Stomach (tissue), 19 donors: ENCODE data around the gene ATG14. TPM values are rescaled to one million over a fixed set of nuclear protein-coding genes. Genes with fewer than 3 reads are reported as not detected.
A peak's percentile ranks its signal among the peaks of the same experiment; 100 is the strongest.
"Not testable (repeated sequence)": the region's sequence is repeated elsewhere in the genome, so short reads cannot be mapped to it uniquely, and the experiment has no call there.

Experiments used
- DNase-seq, 2 donors: peaks; one replicate each; pipeline versions ENCODE4 v3.0.0 to v3.0.0-alpha.2; 2013 to 2019
- H3K27ac ChIP-seq, 5 donors: fragments of 200-600 bp in 4 of 5; sonication (generic) in 4 of 5; one replicate each; pipeline ENCODE4 v1.5.1; 2013 to 2019; ENCODE audit warnings: mild to moderate bottlenecking in 1 of 5, moderate library complexity in 1 of 5
- H3K27me3 ChIP-seq, 3 donors: fragments of 200-600 bp; sonication (generic); one replicate each; pipeline ENCODE4 v1.5.1; 2017 to 2019; ENCODE audit warnings: mixed run types in 1 of 3
- H3K36me3 ChIP-seq, 4 donors: fragments of 200-600 bp; sonication (generic); 1 replicate in 3 of 4; 2 replicates in 1 of 4; pipeline ENCODE4 v1.5.1; 2016 to 2019
- H3K4me1 ChIP-seq, 4 donors: fragments of 200-600 bp; sonication (generic); one replicate each; pipeline ENCODE4 v1.5.1; 2016 to 2019
- H3K4me3 ChIP-seq, 4 donors: fragments of 200-600 bp; sonication (generic) in 3 of 4; one replicate each; pipeline ENCODE4 v1.5.1; 2016 to 2019; ENCODE audit warnings: mild to moderate bottlenecking in 1 of 4
- H3K9me3 ChIP-seq, 4 donors: fragments of 200-600 bp; sonication (generic); one replicate each; pipeline ENCODE4 v1.5.1; 2016 to 2019
- CTCF ChIP-seq, 7 experiments: fragments of 450-650 bp in 4 of 7; fragments of 200-600 bp in 3 of 7; sonication (generic) in 3 of 7; IDR thresholded peaks; one replicate each; pipeline ENCODE4 v1.5.1; 2016 to 2019; ENCODE audit warnings: antibody characterized with exemption in 7 of 7, control low read depth in 2 of 7, mild to moderate bottlenecking in 1 of 7
- EP300 ChIP-seq: sonication (generic); formaldehyde crosslinking; IDR thresholded peaks from one replicate; pipeline ENCODE4 v1.6.1; 2017; ENCODE audit warnings: antibody characterized with exemption
- POLR2A ChIP-seq, 4 donors: fragments of 450-650 bp; IDR thresholded peaks; one replicate each; pipeline ENCODE4 v1.6.1; 2016; ENCODE audit warnings: antibody characterized with exemption in 4 of 4, control low read depth in 2 of 4, mild to moderate bottlenecking in 1 of 4, moderate library complexity in 1 of 4
- POLR2AphosphoS5 ChIP-seq, 3 donors: sonication (generic); formaldehyde crosslinking; IDR thresholded peaks; one replicate each; pipeline ENCODE4 v1.6.1; 2016; ENCODE audit warnings: antibody characterized with exemption in 3 of 3
- WGBS, 5 donors: extraction: QIAGEN DNeasy Blood & Tissue Kit in 3 of 5; methylation state at CpG; one replicate each; pipeline versions ENCODE4 v1.1.5 to v1.1.7; 2013 to 2018; 5-methylcytosine and 5-hydroxymethylcytosine counted together
- intact Hi-C: fragments of 100-400 bp; cut with DNase I; formaldehyde crosslinking; loops from one replicate; pipeline ENCODE4 v1.15.1; 2023; ENCODE audit warnings: low total_unique reads
- long read RNA-seq, 10 donors: transcript quantifications; one replicate each; lab custom pipeline, GENCODE V29; 2026
- polyA plus RNA-seq, 3 donors: library from polyadenylated mRNA; stranded (reverse); fragments of 200-250 nt; gene quantifications; one replicate each; pipeline ENCODE4 v1.2.3, GENCODE V29; 2013
- total RNA-seq, 5 donors: library from RNA; depleted of rRNA; stranded (reverse); fragments of >200 nt; gene quantifications; one replicate each; pipeline versions ENCODE4 v1.1.0 to v1.2.3, GENCODE V29; 2014 to 2016
- donor health status: healthy with polysubstance abuse.
- donor health status: Bipolar disorder and iron deficiency.
- donor health status: healthy.

Gene ATG14, protein sequence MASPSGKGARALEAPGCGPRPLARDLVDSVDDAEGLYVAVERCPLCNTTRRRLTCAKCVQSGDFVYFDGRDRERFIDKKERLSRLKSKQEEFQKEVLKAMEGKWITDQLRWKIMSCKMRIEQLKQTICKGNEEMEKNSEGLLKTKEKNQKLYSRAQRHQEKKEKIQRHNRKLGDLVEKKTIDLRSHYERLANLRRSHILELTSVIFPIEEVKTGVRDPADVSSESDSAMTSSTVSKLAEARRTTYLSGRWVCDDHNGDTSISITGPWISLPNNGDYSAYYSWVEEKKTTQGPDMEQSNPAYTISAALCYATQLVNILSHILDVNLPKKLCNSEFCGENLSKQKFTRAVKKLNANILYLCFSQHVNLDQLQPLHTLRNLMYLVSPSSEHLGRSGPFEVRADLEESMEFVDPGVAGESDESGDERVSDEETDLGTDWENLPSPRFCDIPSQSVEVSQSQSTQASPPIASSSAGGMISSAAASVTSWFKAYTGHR
- total RNA-seq (10 to 100 TPM in 2 of 5 donors, 1 to 10 TPM in 3; 5.8 to 29.7 (median 7.0) TPM), polyA plus RNA-seq (1 to 10 TPM; 3.3 to 5.4 (median 3.7) TPM)
- long read RNA-seq, donor 1, full-length matches to known transcripts = 1 of 1 reads
- long read RNA-seq, donor 1, partial matches to known transcripts = 0 of 1 reads
- long read RNA-seq, donor 1, other reads (novel, unspliced or antisense) = 0 of 1 reads
- long read RNA-seq, donor 2, full-length matches to known transcripts = 2 of 2 reads
- long read RNA-seq, donor 2, partial matches to known transcripts = 0 of 2 reads
- long read RNA-seq, donor 2, other reads (novel, unspliced or antisense) = 0 of 2 reads
- long read RNA-seq, donor 3 = 0 reads
- long read RNA-seq, donor 4 = 0 reads
- long read RNA-seq, donor 5, full-length matches to known transcripts = 1 of 1 reads
- long read RNA-seq, donor 5, partial matches to known transcripts = 0 of 1 reads
- long read RNA-seq, donor 5, other reads (novel, unspliced or antisense) = 0 of 1 reads
- long read RNA-seq, donor 6, full-length matches to known transcripts = 2 of 7 reads
- long read RNA-seq, donor 6, partial matches to known transcripts = 5 of 7 reads
- long read RNA-seq, donor 6, other reads (novel, unspliced or antisense) = 0 of 7 reads
- long read RNA-seq, donor 7, full-length matches to known transcripts = 2 of 2 reads
- long read RNA-seq, donor 7, partial matches to known transcripts = 0 of 2 reads
- long read RNA-seq, donor 7, other reads (novel, unspliced or antisense) = 0 of 2 reads
- long read RNA-seq, donor 8 = 0 reads
- long read RNA-seq, donor 9 = 0 reads
- long read RNA-seq, donor 10, full-length matches to known transcripts = 1 of 10 reads
- long read RNA-seq, donor 10, partial matches to known transcripts = 9 of 10 reads
- long read RNA-seq, donor 10, other reads (novel, unspliced or antisense) = 0 of 10 reads

- Histone ChIP-seq H3K9me3 (no peaks in the 10 kb centered on the region), H3K4me1 (peaks cover 8 to 51% (median 30%) of the 10 kb centered on the region in 4 donors), H3K27ac (peak within 1 kb of the TSS; percentile 76 to 89 (median 85)), H3K36me3 (peaks cover 0 to 14% (median 6%) of the 10 kb centered on the region in 4 donors), H3K27me3 (no peaks in the 10 kb centered on the region), H3K4me3 (peak within 1 kb of the TSS; percentile 93 to 99 (median 98))
- no peak for TF ChIP-seq EP300
- peak; percentile 40 to 87 (median 75) for TF ChIP-seq POLR2AphosphoS5 (IDR thresholded peaks at IDR 0.05)
- DNase-seq = peak; percentile 82 to 96
- 2 to 5% (median 3%) methylated on average over 24 to 57 of the region's 57 CpGs for WGBS, 5 donors
- intact Hi-C loops = no loop called here
Measured at GRCh38 chr14:55411426-55412389, at the start of gene ATG14. TSS of gene ATG14 (minus strand) at chr14:55411830. CDS start at chr14:55411822, 8 bp downstream.

- Histone ChIP-seq H3K4me3 (no peak overlapping the region), H3K36me3 (no peaks in the 10 kb centered on the region), H3K27ac (no peak overlapping the region), H3K4me1 (peaks cover 7 to 19% (median 11%) of the 10 kb centered on the region in 4 donors), H3K9me3 (no peaks in the 10 kb centered on the region), H3K27me3 (no peaks in the 10 kb centered on the region)
- WGBS, 5 donors = 65 to 79% (median 67%) methylated on average over 9 of the region's 9 CpGs
- no peak for TF ChIP-seq POLR2A (IDR thresholded peaks at IDR 0.05)
- TF ChIP-seq POLR2AphosphoS5 (IDR thresholded peaks at IDR 0.05) = peak in 1 of 3 donors; percentile 27
- no peak for DNase-seq
- intact Hi-C loops = no loop called here
Measured at GRCh38 chr14:55458800-55459515, 47.3 kb upstream of the ATG14 start.

DNA sequence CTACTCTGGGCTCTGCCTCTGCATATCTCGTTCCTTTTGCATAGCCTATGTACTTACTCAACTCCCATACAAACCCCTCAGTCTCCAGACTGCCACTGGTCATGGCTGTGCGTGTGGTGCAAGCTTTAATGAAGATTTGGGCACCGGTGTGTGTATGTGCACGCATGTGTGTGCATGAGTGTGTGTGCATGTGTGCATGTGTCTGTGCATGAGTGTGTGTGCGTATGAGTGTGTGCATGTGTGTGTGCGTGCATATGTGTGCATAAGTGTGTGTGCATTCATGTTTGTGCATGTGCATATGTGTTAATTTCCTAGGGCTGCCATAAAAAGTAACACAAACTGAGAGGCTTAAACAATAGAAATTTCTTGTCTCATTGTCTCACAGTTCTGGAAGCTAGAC lies 45.9 kb upstream of the ATG14 start:
- H3K4me3 ChIP-seq = no peak overlapping the region
- TF ChIP-seq EP300 = no peak
- TF ChIP-seq POLR2AphosphoS5 (IDR thresholded peaks at IDR 0.05) = no peak
- TF ChIP-seq CTCF (IDR thresholded peaks at IDR 0.05) = no peak
- no peak for TF ChIP-seq POLR2A (IDR thresholded peaks at IDR 0.05)
- no peaks in the 10 kb centered on the region for H3K9me3 ChIP-seq
- H3K4me1 ChIP-seq = peaks cover 7 to 24% (median 18%) of the 10 kb centered on the region in 4 donors
- H3K27me3 ChIP-seq = no peaks in the 10 kb centered on the region
- 82 to 92% (median 88%) methylated on average over 6 of the region's 6 CpGs for WGBS, 5 donors
- DNase-seq = no peak
- no peaks in the 10 kb centered on the region for H3K36me3 ChIP-seq
- intact Hi-C loops = no loop called here
- H3K27ac ChIP-seq = no peak overlapping the region

DNA sequence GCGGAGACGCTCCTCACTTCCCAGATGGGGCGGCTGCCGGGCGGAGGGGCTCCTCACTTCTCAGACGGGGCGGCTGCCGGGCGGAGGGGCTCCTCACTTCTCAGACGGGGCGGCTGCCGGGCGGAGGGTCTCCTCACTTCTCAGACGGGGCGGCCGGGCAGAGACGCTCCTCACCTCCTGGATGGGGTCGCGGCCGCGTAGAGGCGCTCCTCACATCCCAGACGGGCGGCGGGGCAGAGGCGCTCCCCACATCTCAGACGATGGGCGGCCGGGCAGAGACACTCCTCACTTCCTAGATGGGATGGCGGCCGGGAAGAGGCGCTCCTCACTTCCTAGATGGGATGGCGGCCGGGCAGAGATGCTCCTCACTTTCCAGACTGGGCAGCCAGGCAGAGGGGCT lies 44.8 kb upstream of the ATG14 start:
- H3K9me3 ChIP-seq, H3K4me3 ChIP-seq, intact Hi-C loops, DNase-seq, H3K27ac ChIP-seq, H3K36me3 ChIP-seq, H3K27me3 ChIP-seq: not testable (repeated sequence)
- H3K4me1 ChIP-seq = peaks cover 7 to 26% (median 19%) of the 10 kb centered on the region in 4 donors
- 92 to 100% (median 97%) methylated on average over 2 to 23 of the region's 34 CpGs; no CpG with 5 or more reads in 1 of the 5 donors for WGBS, 5 donors
